ENCODE data around the gene UBE2C.

Gene UBE2C

GRCh38 chr20:45861221-45862075 is 49.0 kb downstream of the UBE2C start:
- DNase-seq, result no peak

GRCh38 chr20:45863543-45864470 is 51.4 kb downstream of the UBE2C start:
- no peak for DNase-seq

- no peak for DNase-seq
Observed at GRCh38 chr20:45866454-45866853, 54.0 kb downstream of the UBE2C start.

All from islet precursor cell (in vitro differentiated cells).